Placental pericyte (primary cell): Measurements from ENCODE around the gene LIN28A. TPM values are rescaled to one million over a fixed set of nuclear protein-coding genes. Genes with fewer than 3 reads are reported as not detected.

Source experiments
- total RNA-seq: library from RNA; depleted of rRNA; stranded (reverse); fragments of >200 nt; gene quantifications from 2 replicates; pipeline ENCODE4 v1.2.3, GENCODE V29; 2012

Gene LIN28A
- total RNA-seq, result not detected in 2 replicates

GRCh38 chr1:26410706-26411623, at the start of gene LIN28A:
Gene LIN28A (plus strand): TSS chr1:26410817. CDS start chr1:26410892, 75 bp downstream.

GRCh38 chr1:26372611-26373010, 38.0 kb upstream of the LIN28A start, which contains the start of gene ZNF683:
Gene ZNF683 (minus strand): TSS chr1:26372750. CDS start chr1:26368571, 4,179 bp downstream.

GRCh38 chr1:26431979-26432695, 21.5 kb downstream of the LIN28A start, which contains the start of gene DHDDS:
Gene DHDDS (plus strand): TSS chr1:26432321. CDS start chr1:26432946, 625 bp downstream.

GRCh38 chr1:26472320-26472900, 61.8 kb downstream of the LIN28A start, which contains the start of gene HMGN2:
Gene HMGN2 (plus strand): TSS chr1:26472440. CDS start chr1:26472613, 173 bp downstream.

Other genes with a start within 250 kb of the LIN28A start
- not detected in 2 replicates for gene C1orf232, start 241.9 kb upstream of the LIN28A start, total RNA-seq
- gene ZNF593, start 240.9 kb upstream of the LIN28A start, total RNA-seq, result 24.3 and 26.3 TPM in 2 replicates
- gene ZNF593OS, start 239.0 kb upstream of the LIN28A start, total RNA-seq, result not detected in 2 replicates
- gene CNKSR1, start 233.3 kb upstream of the LIN28A start, total RNA-seq, result 0.22 TPM in 1 of 2 replicates, not detected in the other
- gene CATSPER4, start 220.2 kb upstream of the LIN28A start, total RNA-seq, result not detected in 2 replicates
- 2.4 and 13.7 TPM in 2 replicates for gene CEP85, start 176.6 kb upstream of the LIN28A start, total RNA-seq
- gene SH3BGRL3, start 130.7 kb upstream of the LIN28A start, total RNA-seq, result 32.0 and 36.7 TPM in 2 replicates
- gene UBXN11, start 104.2 kb upstream of the LIN28A start, total RNA-seq, result 6.8 and 7.7 TPM in 2 replicates
- not detected in 2 replicates for gene CD52, start 92.9 kb upstream of the LIN28A start, total RNA-seq
- gene CRYBG2, start 56.7 kb upstream of the LIN28A start, total RNA-seq, result under 0.01 TPM in 1 of 2 replicates, not detected in the other
- not detected in 2 replicates for gene ZNF683, start 38.1 kb upstream of the LIN28A start, total RNA-seq
- 56.2 and 87.6 TPM in 2 replicates for gene DHDDS, start 21.5 kb downstream of the LIN28A start, total RNA-seq
- gene HMGN2, start 61.6 kb downstream of the LIN28A start, total RNA-seq, result 183 and 243 TPM in 2 replicates
- 2.8 and 4.2 TPM in 2 replicates for gene RPS6KA1, start 118.9 kb downstream of the LIN28A start, total RNA-seq